ENCODE results near the gene CUTC.

GRCh38 chr10:99730026-99730425 lies 2.0 kb upstream of the CUTC start:
- TF ChIP-seq CTCF (IDR thresholded peaks at IDR 0.05), result no peak
- no peak for TF ChIP-seq POLR2A (IDR thresholded peaks at IDR 0.05)
